ENCODE data around the gene LHX3. TPM values are rescaled to one million over a fixed set of nuclear protein-coding genes. Genes with fewer than 3 reads are reported as not detected.

LHX3 gene
- total RNA-seq, 1 experiment from 2014 or later = 0.11 TPM

- no peak for DNase-seq (ENCODE audit: low spot score)
- ChIA-PET POLR2A (ENCODE audit: low non-redundant PET) (no interaction called here), CTCF (no interaction called here)
- Histone ChIP-seq H3K27me3 (replicated peaks; ENCODE audit: insufficient read depth, low read depth, low read length, poor library complexity) (no peaks in the 10 kb centered on the region), H3K9me3 (ENCODE audit: low read depth, low read length, poor library complexity, severe bottlenecking) (no peaks in the 10 kb centered on the region), H3K4me3 (ENCODE audit: low read depth, low read length, poor library complexity, severe bottlenecking) (no peak overlapping the region), H3K36me3 (ENCODE audit: insufficient read depth, low read length, poor library complexity, severe bottlenecking) (no peaks in the 10 kb centered on the region), H3K4me1 (ENCODE audit: insufficient read depth, low read length, poor library complexity, severe bottlenecking) (no peaks in the 10 kb centered on the region), H3K27ac (ENCODE audit: low read depth, low read length, poor library complexity, severe bottlenecking) (no peak overlapping the region)
- BruUV-seq (replicated peaks) = no TSS peak
- intact Hi-C loops (cut with micrococcal nuclease; ENCODE audit: unreplicated experiment) = no loop called here
- TF ChIP-seq EZH2 (IDR thresholded peaks at IDR 0.05; ENCODE audit: borderline replicate concordance, low read depth, low read length, poor library complexity, severe bottlenecking) = no peak
Observed at GRCh38 chr9:136181784-136182419, 23.0 kb downstream of the LHX3 start.

DNA sequence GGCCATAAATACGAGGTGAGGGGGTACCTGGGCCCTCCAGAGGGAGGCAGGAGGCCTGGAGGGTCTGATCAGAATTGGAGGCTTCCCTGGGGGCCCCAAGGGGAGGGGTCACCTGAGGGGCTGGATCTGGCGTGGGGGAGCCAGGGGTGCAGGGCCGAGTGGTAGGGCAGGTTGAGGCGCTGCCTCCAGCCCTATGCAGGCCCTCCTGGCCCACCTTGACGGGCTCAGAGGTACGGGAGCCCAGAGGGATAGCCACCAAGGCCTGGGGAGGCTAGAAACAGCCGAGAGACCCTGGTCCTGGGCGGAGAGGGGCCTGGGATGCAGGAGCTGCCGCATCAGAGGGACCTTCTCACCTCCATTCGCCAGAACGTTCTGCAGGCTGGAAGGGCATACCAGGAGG, 24.3 kb downstream of the LHX3 start:
- no peak overlapping the region for H3K27ac ChIP-seq (ENCODE audit: low read depth, low read length, poor library complexity, severe bottlenecking)
- TF ChIP-seq EZH2 (IDR thresholded peaks at IDR 0.05; ENCODE audit: borderline replicate concordance, low read depth, low read length, poor library complexity, severe bottlenecking) = no peak
- TF ChIP-seq, protein P1, sequence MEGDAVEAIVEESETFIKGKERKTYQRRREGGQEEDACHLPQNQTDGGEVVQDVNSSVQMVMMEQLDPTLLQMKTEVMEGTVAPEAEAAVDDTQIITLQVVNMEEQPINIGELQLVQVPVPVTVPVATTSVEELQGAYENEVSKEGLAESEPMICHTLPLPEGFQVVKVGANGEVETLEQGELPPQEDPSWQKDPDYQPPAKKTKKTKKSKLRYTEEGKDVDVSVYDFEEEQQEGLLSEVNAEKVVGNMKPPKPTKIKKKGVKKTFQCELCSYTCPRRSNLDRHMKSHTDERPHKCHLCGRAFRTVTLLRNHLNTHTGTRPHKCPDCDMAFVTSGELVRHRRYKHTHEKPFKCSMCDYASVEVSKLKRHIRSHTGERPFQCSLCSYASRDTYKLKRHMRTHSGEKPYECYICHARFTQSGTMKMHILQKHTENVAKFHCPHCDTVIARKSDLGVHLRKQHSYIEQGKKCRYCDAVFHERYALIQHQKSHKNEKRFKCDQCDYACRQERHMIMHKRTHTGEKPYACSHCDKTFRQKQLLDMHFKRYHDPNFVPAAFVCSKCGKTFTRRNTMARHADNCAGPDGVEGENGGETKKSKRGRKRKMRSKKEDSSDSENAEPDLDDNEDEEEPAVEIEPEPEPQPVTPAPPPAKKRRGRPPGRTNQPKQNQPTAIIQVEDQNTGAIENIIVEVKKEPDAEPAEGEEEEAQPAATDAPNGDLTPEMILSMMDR (conservative IDR thresholded peaks at IDR 0.05; ENCODE audit: low read depth, low read length) = no peak
- no peak for DNase-seq (ENCODE audit: low spot score)
- POLR2A ChIA-PET (ENCODE audit: low non-redundant PET) = no interaction called here
- BruUV-seq (replicated peaks) = no TSS peak
- CTCF ChIA-PET = no interaction called here
- H3K27me3 ChIP-seq (replicated peaks; ENCODE audit: insufficient read depth, low read depth, low read length, poor library complexity) = no peaks in the 10 kb centered on the region
- no peaks in the 10 kb centered on the region for H3K4me1 ChIP-seq (ENCODE audit: insufficient read depth, low read length, poor library complexity, severe bottlenecking)
- intact Hi-C loops (cut with micrococcal nuclease; ENCODE audit: unreplicated experiment) = no loop called here
- no peaks in the 10 kb centered on the region for H3K36me3 ChIP-seq (ENCODE audit: insufficient read depth, low read length, poor library complexity, severe bottlenecking)
- H3K9me3 ChIP-seq (ENCODE audit: low read depth, low read length, poor library complexity, severe bottlenecking) = no peaks in the 10 kb centered on the region
- H3K4me3 ChIP-seq (ENCODE audit: low read depth, low read length, poor library complexity, severe bottlenecking) = no peak overlapping the region

- no TSS peak for BruUV-seq (replicated peaks)
- H3K4me3 ChIP-seq (ENCODE audit: low read depth, low read length, poor library complexity, severe bottlenecking) = no peak overlapping the region
- no peaks in the 10 kb centered on the region for H3K4me1 ChIP-seq (ENCODE audit: insufficient read depth, low read length, poor library complexity, severe bottlenecking)
- H3K27me3 ChIP-seq (replicated peaks; ENCODE audit: insufficient read depth, low read depth, low read length, poor library complexity) = no peaks in the 10 kb centered on the region
- DNase-seq (ENCODE audit: low spot score) = no peak
- H3K36me3 ChIP-seq (ENCODE audit: insufficient read depth, low read length, poor library complexity, severe bottlenecking) = no peaks in the 10 kb centered on the region
- H3K9me3 ChIP-seq (ENCODE audit: low read depth, low read length, poor library complexity, severe bottlenecking) = no peaks in the 10 kb centered on the region
- ChIA-PET POLR2A (ENCODE audit: low non-redundant PET) (no interaction called here), CTCF (no interaction called here)
- no peak overlapping the region for H3K27ac ChIP-seq (ENCODE audit: low read depth, low read length, poor library complexity, severe bottlenecking)
- no peak for TF ChIP-seq EZH2 (IDR thresholded peaks at IDR 0.05; ENCODE audit: borderline replicate concordance, low read depth, low read length, poor library complexity, severe bottlenecking)
- TF ChIP-seq, protein P1 (conservative IDR thresholded peaks at IDR 0.05; ENCODE audit: low read depth, low read length) = no peak
- intact Hi-C loops (cut with micrococcal nuclease; ENCODE audit: unreplicated experiment) = no loop called here
Observed at GRCh38 chr9:136179761-136180160, 25.2 kb downstream of the LHX3 start.

DNA sequence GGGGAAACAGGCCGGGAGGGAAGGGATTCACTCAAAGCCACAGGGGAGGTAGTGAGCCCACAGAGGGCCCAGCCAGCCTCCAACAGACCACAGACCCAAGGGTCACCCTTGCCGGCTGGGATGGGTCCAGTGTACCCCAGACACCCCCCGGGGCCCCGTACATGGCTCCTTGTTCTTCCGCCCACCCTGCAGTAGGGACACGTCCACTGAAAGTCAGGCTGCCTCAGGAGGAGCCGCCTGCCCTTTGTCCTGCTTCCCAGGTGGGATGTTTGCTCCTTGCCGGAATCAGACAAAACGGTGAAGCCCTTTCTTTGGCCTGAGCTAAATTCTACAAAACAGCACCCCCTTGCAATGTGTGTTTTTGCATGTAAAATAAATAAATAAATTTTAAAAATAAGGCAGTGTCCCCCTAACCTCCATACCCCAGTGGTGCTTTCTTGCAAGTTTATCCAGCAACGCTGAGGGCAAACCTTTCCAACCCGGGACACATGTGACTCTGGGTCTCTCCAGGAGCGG, 25.8 kb downstream of the LHX3 start:
- H3K4me1 ChIP-seq (ENCODE audit: insufficient read depth, low read length, poor library complexity, severe bottlenecking) = no peaks in the 10 kb centered on the region
- CTCF ChIA-PET = no interaction called here
- no TSS peak for BruUV-seq (replicated peaks)
- intact Hi-C loops (cut with micrococcal nuclease; ENCODE audit: unreplicated experiment) = no loop called here
- no peaks in the 10 kb centered on the region for H3K36me3 ChIP-seq (ENCODE audit: insufficient read depth, low read length, poor library complexity, severe bottlenecking)
- no peak overlapping the region for H3K4me3 ChIP-seq (ENCODE audit: low read depth, low read length, poor library complexity, severe bottlenecking)
- POLR2A ChIA-PET (ENCODE audit: low non-redundant PET) = no interaction called here
- no peaks in the 10 kb centered on the region for H3K27me3 ChIP-seq (replicated peaks; ENCODE audit: insufficient read depth, low read depth, low read length, poor library complexity)
- H3K9me3 ChIP-seq (ENCODE audit: low read depth, low read length, poor library complexity, severe bottlenecking) = no peaks in the 10 kb centered on the region
- no peak for DNase-seq (ENCODE audit: low spot score)
- TF ChIP-seq, protein P1 (conservative IDR thresholded peaks at IDR 0.05; ENCODE audit: low read depth, low read length) = no peak
- TF ChIP-seq EZH2 (IDR thresholded peaks at IDR 0.05; ENCODE audit: borderline replicate concordance, low read depth, low read length, poor library complexity, severe bottlenecking) = no peak
- H3K27ac ChIP-seq (ENCODE audit: low read depth, low read length, poor library complexity, severe bottlenecking) = no peak overlapping the region

Measured in A673 (cell line).